Inflammatory macrophage (primary cell): ENCODE measurements around the gene IRF3.

Experiments used
- DNase-seq, 2 donors: peaks; one replicate each; pipeline ENCODE4 v3.0.0-alpha.2; 2020 to 2022

IRF3 gene

DNA sequence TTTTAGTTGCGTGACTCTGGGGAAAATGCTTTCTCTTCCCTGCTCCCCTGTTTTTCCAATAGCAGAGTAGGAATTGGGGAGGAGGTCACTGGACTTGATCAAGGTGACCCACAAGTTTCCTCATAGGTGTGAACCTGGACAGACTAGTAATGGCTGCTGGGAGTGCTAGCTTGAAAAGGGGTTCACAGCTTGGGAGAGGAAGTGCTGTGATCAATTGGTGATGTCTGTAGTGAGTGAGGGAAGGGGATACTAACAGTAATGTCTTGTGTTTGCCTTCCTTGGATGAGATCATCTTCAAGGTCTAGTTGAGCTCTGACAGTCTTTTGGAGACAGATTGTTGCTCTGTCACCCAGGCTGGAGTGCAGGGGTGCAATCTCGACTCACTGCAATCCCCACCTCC lies 1.8 kb upstream of the IRF3 start:
- no peak for DNase-seq

DNA sequence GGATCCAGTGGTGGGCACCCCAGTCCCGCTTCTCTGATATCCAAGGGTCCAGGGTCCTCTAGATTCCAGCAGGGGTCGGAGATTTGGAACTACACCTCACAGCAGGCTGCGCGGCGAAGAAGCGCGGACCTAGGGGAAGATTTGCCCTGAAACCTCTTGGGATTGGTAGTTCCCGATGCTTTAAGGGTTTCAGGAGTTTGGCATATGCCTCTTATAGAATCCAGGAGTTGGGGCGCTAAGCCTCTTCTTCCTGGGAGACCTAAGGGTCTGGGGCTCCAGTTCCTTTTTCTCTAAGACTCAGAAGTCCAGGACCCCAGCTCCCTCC lies 425 bp upstream of the IRF3 start:
- no peak for DNase-seq

DNA sequence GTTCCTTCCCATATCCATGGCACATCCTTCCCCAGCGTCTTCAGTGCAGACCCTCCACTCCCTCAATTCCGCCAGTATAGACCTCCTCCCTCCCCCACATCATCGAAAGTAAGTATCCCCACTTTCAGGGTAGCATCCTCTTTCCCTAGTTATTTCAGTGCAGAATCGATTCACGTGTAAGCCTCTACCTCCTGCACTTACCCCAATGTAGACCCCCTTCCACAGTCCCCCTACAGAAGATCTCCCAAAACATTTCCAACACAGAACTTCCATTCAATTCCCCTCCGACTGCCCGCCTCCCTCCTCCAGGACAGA lies 664 bp downstream of the IRF3 start:
- DNase-seq: no peak

DNA sequence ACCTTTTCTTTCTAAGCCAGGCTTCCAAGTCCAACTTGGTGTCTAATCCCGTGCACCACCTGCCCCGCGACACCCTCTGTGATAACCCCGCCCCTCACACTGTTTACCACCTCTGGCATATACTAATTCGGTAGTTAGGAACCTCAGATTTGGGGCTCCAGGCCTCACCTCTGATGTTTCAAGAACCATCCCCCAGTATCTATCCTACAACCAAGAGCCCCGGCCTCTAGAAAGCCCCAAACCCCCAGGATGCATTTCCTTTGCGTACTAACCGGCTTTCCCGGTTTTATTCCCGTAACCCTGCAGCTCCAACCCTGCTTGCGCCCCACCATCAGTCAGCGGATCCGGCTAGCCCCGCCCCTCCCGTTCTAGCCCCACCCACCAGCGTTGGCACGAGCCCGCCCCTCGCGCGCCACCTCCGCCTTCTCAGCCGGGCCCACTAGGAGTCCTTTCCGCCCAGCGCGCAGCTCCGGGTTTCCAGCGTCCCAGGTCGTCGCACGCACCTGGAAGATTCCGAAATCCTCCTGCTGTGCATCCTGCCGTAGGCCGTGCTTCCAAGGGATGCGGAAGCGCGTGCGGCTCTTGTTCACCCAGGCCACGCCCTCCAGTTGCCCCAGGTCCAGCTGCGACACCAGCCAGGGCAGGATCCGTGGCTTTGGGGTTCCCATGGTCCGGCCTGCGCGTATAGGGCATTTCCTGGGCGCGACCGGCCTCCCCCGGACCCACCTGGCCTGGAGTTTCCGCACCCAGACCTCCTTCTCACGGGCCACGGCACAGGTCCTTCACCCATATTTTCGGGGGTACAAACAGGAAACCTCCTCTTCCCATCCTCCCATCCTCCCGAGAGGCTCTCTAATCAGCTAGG lies 1.3 kb downstream of the IRF3 start:
- DNase-seq: peak; percentile 71 to 75

DNA sequence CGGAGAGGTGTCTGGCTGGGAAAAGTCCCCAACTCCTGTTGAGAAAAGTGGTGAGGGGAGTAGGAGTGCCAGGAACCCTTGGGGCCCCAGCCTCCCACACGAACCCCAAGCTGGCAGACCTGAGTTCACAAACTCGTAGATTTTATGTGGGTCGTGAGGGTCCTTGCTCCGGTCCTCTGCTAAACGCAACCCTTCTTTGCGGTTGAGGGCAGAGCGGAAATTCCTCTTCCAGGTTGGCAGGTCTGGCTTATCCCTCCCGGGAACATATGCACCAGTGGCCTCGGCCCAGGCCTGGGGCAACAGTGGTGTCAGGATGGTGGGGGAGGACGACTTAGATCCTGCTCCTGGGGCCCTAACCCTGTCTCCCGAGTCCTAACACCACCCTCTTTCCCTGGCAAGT lies 2.4 kb downstream of the IRF3 start:
- no peak for DNase-seq

DNA sequence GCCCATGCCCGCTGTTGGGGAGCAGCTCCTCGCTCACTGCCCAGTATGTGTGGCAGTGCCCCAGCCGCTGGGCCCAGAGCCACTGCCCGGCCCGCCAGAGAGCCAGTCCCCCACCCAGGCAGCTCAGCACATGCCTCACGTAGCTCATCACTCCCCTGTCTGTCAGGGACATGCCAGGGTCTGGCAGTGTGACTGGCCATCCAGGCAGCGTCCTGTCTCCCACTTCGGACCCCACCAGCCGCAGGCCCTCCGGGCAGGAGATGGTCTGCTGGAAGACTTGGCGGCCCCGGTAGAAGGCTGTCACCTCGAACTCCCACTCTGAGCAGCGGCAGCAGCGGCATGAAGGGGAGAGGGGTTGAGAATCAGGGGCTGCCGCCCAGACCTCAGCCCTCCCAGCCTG lies 3.6 kb downstream of the IRF3 start:
- no peak for DNase-seq

DNA sequence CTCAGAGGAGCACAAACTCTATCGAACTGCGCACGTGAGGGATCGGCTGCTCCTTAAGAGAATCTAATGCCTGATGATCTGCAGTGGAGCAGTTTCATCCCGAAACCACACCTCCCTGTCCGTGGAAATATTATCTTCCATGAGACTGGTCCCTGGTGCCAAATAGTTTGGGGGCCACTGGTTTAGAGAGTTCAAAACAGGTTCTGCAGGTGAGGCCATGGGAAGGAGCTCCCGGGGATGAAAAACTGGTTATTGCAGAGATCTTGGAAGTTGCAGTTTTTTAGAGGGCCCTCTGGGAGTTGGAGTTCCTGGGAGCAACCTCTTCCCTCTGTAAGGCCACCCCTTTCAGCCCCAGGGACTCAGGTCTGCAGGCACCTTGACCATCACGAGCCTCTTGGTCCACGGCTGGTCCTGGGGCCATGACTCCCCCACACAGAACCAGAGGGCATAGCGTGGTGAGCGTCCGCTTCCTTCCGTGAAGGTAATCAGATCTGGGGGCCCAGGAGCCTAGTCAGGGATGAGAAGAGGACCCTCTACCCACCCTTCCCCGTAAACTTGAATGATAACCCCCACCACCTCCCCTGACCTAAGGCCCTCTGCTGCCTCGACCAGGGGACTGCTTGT lies 5.2 kb downstream of the IRF3 start:
- no peak for DNase-seq

DNA sequence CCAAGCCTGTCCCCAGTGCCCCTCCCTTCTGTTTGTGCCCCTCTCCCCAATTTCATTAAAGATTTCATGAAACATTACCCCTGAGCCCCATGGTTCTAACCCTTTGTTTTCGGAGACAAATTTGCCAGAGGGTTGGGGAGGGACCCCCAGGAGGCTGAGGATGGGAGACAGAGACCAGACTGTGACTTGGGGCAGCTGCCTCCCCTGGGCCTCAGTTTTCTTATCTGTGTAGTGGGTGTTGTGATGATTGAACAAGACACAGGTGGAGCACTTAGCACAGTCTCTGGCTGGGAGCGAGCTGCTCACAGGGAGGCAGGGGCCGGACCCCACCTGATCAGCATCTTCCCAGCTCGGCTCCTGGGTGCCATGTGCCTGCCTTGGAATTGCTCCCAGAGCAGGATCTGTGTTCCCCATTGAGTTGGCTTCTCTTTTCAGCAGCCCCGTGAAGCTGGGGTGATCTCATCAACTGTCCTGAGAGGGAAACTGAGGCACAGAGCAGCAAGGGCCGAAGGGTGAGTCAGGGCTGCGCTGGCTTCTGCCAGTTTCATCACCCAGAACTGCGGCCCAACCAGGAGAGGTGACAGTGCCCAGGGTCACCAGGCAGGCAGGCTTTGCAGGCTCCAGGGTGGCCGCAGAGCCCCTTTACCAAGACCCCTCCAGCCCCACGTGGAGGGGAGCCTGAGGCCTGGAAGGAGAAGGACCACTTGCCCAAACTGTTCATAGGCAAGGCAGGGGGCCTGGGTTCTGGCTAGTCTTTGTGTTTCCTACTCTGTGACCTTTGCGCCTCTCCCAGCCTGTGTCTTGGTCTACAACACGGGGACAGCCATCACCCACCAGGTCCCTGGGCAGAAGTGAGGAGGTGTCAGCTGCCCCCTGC lies 6.9 kb downstream of the IRF3 start:
- DNase-seq: no peak

DNA sequence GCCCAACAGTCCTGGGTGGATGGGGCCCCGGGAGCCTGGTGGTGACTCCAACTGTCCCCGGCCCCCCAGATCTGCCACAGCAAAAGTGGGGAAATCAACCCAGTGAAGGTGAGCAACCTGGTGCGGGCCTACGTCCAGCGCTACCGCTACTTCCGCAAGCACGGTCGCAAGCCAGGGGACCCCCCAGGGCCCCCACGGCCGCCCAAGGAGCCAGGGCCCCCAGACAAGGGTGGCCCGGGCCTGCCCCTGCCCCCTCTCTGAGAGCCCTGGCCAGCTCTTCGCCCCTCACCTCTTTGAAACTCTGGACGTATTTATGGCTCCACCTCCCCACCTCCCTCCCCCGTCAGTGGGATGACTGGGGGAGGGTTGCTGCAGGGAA lies 7.5 kb downstream of the IRF3 start:
- no peak for DNase-seq

DNA sequence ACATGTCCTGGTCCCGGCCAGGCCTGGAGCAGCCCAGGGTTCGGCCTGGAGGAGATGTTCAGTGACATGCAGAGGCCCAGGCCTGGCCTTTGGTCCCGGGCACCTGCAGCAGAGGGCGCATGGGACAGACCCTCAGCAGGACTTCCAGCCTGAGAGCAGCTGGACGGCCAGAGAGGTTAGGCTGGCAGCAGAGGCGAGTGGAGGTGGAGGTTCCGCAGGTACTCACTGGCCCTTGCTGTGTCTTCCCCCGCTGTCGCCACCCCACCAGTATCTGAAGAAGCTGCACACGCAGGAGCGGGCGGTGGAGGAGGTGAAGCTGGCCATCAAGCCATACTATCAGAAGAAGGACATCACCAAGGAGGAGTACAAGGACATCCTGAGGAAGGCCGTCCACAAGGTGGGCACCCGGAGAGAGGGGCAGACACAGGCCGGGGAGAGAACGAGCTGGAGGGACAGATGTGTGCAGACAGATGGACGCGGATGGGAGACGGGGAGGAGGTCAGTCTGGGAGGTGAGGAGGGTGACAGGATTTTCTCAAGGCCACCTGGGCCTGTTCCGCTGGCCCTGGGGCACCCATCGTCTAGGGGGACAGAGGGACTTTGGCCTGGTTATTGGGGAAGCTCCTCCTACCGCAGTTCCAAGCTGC lies 8.0 kb downstream of the IRF3 start:
- DNase-seq: no peak

DNA sequence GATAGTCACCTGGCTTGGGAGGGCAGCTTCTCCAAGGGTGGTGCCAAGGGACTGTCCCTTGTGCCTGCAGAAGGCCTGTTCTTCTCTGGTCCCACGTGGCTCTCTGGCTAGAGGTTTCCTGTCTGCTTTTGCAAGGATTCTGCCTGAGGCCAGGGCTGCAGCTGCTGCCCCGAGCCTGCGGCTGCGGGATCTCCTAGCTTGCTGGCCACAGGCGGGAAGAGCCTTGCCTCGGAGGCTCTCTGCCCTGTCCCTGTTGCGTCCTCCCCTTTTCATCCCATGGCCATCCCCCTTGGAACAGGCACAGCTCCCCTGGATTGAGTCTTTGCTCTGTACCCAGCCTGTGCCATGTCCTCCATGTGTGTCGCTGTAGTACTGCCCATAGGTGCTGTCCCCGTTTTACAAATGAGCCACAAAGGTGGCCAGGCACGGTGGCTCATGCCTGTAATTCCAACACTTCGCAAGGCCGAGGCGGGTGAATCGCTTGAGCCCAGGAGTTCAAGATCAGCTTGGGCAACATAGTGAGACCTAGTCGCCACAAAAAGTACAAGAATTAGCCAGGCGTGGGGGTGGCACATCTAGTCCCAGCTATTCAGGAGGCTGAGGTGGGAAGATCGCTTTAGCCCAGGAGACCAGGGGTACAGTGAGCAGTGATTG lies 9.1 kb downstream of the IRF3 start:
- DNase-seq: no peak

DNA sequence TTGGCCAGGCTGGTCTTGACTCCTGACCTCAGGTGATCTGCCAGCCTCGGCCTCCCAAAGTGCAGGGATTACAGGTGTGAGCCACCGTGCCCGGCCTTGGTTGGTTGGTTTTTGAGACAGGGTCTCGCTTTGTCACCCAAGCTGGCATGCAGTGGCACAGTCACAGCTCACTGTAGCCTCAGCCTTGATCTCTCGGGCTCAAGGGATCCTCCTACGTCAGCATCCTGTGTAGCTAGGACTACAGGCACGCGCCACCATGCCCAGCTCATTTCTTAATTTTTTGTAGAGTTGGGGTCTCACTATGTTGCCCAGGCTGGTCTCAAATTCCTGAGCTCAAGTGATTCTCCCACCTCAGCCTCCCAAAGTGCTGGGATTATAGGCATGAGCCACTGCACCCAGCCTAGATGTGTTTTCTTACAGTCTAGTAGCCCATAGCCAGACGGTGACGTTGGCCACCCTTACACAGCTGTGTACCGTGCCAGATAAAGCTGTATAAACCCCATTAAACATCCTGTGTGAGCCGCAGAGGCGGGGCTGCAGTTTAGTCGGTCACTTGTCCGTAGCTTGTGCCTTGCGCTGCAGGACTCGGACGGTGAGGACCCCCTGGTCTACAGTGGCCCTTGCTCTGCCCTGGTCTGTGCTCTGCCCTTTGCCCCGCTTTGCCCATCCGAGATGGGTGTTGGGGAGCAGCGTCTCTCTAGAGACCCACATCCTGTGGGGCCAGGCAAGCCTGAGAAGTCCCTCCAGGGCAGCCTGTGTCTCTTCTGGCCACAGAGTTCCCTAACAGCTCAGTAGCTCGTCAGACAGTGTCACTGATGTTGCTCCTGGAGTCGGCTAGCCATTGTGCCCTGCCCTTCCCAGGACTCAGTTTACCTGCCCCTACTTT lies 9.8 kb downstream of the IRF3 start:
- no peak for DNase-seq

DNA sequence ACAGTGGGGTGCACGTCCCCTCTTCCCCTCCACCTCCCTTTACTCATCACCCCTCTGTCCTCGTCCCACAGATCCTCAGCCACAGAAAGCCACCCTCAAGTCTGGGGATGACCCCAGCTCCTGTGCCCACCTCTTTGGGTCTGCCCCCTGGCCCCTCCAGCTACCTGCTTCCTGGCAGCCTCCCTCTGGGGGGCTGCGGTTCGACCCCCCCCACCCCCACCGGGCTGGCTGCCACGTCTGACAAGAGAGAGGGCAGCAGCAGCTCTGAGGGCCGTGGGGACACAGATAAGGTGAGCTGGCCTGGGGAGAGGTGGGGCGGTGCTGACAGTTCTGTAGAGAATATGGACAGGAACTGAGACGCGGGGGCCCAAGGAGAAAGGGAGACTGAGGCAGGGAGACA lies 11.1 kb downstream of the IRF3 start:
- DNase-seq: no peak

DNA sequence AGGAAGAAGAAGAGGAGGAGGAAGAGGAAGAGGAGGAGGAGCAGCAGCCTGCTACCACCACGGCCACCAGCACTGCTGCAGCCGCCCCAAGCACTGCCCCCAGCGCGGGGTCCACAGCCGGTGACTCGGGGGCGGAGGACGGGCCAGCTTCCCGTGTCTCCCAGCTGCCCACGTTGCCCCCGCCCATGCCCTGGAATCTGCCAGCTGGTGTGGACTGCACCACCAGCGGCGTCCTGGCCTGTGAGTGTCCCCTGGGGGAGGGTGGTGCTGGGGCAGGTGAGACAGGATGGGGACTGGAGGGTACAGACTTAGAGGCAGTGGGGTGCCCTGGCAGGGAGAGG lies 12.2 kb downstream of the IRF3 start:
- no peak for DNase-seq

DNA sequence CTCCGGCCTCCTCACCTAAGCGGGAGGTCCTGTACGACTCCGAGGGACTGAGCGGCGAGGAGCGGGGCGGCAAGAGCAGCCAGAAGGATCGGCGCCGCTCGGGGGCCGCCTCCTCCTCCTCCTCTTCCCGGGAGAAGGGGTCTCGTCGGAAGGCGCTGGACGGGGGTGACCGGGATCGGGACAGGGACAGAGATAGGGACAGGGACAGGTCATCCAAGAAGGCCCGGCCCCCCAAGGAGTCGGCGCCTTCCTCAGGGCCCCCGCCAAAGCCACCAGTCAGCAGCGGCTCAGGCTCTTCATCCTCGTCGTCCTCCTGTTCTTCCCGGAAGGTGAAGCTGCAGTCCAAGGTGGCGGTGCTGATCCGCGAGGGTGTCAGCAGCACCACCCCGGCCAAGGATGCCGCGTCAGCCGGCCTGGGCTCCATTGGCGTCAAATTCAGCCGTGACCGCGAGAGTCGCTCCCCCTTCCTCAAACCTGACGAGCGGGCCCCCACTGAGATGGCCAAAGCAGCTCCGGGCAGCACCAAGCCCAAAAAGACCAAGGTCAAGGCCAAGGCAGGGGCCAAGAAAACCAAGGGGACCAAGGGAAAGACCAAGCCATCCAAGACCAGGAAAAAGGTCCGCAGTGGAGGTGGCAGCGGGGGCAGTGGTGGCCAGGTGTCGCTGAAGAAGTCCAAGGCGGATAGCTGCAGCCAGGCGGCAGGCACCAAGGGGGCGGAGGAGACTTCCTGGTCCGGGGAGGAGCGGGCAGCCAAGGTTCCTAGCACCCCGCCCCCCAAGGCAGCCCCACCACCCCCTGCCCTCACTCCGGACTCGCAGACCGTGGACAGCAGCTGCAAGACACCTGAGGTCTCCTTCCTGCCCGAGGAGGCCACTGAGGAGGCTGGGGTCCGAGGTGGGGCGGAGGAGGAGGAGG lies 12.8 kb downstream of the IRF3 start:
- no peak for DNase-seq

DNA sequence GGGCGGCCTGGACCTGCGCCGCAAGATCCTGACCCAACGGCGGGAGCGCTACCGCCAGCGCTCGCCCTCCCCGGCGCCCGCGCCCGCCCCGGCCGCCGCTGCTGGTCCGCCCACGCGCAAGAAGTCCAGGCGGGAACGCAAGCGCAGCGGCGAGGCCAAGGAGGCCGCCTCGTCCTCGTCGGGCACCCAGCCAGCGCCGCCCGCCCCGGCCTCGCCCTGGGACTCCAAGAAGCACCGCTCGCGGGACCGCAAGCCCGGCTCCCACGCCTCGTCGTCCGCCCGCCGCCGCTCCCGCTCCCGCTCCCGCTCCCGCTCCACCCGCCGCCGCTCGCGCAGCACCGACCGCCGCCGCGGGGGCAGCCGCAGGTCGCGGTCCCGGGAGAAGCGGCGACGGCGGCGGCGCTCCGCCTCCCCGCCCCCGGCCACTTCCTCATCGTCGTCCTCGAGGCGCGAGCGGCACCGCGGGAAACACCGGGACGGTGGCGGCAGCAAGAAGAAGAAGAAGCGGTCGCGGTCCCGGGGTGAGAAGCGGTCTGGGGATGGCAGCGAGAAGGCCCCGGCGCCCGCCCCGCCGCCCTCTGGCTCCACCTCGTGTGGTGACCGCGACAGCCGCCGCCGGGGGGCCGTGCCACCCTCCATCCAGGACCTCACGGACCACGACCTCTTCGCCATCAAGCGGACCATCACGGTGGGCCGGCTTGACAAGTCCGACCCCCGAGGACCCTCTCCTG lies 13.7 kb downstream of the IRF3 start:
- no peak for DNase-seq

DNA sequence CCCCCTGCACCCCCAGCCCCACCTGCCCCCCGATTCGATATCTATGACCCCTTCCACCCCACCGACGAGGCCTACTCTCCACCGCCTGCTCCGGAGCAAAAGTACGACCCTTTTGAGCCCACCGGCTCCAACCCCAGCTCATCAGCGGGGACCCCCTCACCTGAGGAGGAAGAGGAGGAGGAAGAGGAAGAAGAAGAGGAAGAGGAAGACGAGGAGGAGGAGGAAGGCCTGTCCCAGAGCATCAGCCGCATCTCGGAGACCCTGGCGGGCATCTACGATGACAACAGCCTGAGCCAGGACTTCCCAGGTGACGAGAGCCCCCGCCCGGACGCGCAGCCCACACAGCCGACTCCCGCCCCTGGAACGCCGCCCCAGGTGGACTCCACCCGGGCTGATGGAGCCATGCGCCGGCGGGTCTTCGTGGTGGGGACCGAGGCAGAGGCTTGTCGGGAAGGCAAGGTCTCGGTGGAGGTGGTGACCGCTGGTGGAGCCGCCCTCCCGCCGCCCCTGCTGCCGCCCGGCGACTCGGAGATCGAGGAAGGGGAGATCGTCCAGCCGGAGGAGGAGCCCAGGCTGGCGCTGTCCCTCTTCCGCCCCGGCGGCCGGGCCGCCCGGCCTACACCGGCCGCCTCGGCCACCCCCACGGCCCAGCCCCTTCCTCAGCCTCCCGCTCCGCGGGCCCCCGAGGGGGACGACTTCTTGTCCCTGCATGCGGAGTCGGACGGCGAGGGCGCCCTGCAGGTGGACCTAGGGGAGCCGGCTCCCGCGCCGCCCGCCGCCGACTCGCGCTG lies 14.4 kb downstream of the IRF3 start:
- no peak for DNase-seq

DNA sequence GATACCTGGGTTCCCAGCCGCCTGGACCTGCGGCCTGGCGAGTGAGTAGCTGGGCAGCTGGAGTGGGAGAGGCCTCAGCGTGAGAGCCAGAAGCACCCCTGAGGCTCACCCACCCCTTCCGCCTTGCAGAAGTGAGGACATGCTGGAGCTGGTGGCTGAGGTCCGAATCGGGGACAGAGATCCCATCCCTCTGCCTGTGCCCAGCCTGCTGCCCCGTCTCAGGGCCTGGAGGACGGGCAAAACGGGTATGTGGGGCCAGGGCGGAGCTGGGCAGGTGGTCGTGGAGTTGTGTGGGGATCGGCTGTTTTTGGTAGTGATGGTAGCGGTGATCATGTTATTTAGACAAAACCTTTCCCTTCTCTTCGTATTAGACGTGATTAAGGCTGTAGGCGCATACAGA lies 19.1 kb downstream of the IRF3 start:
- no peak for DNase-seq

DNA sequence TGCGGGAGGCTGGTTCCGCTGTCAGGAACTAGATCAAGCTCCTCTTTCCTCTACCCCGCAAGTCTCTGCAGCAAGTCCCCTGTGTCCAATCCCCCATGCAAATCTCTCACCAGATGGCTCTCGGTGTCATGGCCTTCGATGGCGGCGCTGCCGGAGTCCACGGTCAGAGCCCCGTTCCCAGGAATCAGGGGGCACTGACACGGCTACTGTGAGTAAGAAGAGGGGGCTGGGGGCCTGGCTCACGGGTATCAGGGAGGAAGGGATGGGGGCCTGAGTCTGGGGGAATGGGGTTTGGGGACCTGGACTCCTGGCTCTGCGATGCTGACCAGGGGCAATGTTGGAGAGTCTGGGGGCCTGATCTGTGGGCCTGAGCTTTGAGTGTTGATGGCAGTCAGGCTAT lies 19.7 kb downstream of the IRF3 start:
- DNase-seq: no peak
